SKM-1 treated with dmso at 0.1 percent for 144 hours (cell line): Measurements from ENCODE around the gene LRBA.

Experiments
- DNase-seq: peaks from one replicate; lab custom pipeline; 2025; ENCODE audit not compliant: unreplicated experiment; lab: John Stamatoyannopoulos, UW

Gene LRBA

GRCh38 chr4:150235317-150235716, 779.8 kb downstream of the LRBA start:
- DNase-seq: no peak

GRCh38 chr4:150234246-150234645, 780.8 kb downstream of the LRBA start:
- no peak for DNase-seq

- no peak for DNase-seq
These were observed 783.1 kb downstream of the LRBA start for GRCh38 chr4:150232029-150232428.

- no peak for DNase-seq
These were observed 783.8 kb downstream of the LRBA start for GRCh38 chr4:150231107-150231770.

GRCh38 chr4:150230561-150230960, 784.5 kb downstream of the LRBA start:
- DNase-seq: no peak

GRCh38 chr4:150229520-150229919, 785.6 kb downstream of the LRBA start:
- no peak for DNase-seq

GRCh38 chr4:150224896-150225591, 790.0 kb downstream of the LRBA start:
- DNase-seq: no peak

GRCh38 chr4:150219841-150220240, 795.2 kb downstream of the LRBA start:
- no peak for DNase-seq

GRCh38 chr4:150218447-150218846, 796.6 kb downstream of the LRBA start:
- DNase-seq: no peak

GRCh38 chr4:150217808-150218207, 797.3 kb downstream of the LRBA start:
- DNase-seq: no peak

- no peak for DNase-seq
These were observed 797.9 kb downstream of the LRBA start for GRCh38 chr4:150217192-150217591.

GRCh38 chr4:150216726-150217125, 798.4 kb downstream of the LRBA start:
- no peak for DNase-seq

- no peak for DNase-seq
These were observed 799.5 kb downstream of the LRBA start for GRCh38 chr4:150215601-150216000.
